Endothelial cell of umbilical vein (primary cell): Measurements from ENCODE around the gene MAST4. TPM values are rescaled to one million over a fixed set of nuclear protein-coding genes. Genes with fewer than 3 reads are reported as not detected.

Experiments used
- BruUV-seq: library from RNA; stranded (reverse); fragments of 400-500 nt; replicated peaks from 2 replicates; lab custom pipeline; 2021; lab: Mats Ljungman, UMichigan
- CTCF ChIA-PET: fragments of 300-600, 350-600 bp; sonication (Branson Sonifier 250); formaldehyde crosslinking; loops from one replicate; lab custom pipeline; 2021; ENCODE audit warnings: antibody characterized with exemption, inconsistent platforms; lab: Charles Lee
- POLR2A ChIA-PET: fragments of 300-600, 350-600 bp; sonication (Branson Sonifier 250); formaldehyde crosslinking; loops from one replicate; lab custom pipeline; 2021; ENCODE audit warnings: antibody characterized with exemption, inconsistent platforms; lab: Charles Lee
- DNase-seq: peaks from one replicate; pipeline ENCODE4 v3.0.0-alpha.2; 2011; ENCODE audit warnings: low read depth, low spot score
- FAIRE-seq: peaks from 2 replicates; lab custom pipeline; 2011; peaks lifted over from hg19 to GRCh38; lab: Jason Lieb, UNC
- H2AFZ ChIP-seq: 2 replicates; pipeline ENCODE4 v1.6.0; 2012; ENCODE audit warnings: low read depth, low read length, control low read depth, inconsistent platforms
- H3K27ac ChIP-seq: 2 replicates; pipeline ENCODE4 v1.5.1; 2011; ENCODE audit warnings: low read depth, mild to moderate bottlenecking, control low read depth, low read length, moderate library complexity; ENCODE audit not compliant: insufficient read depth
- H3K27me3 ChIP-seq, 2 experiments: 2 replicates each; pipeline versions ENCODE4 v1.6.0 to v1.6.1; 2011; ENCODE audit warnings: low read length in 2 of 2, mixed read lengths in 1 of 2; ENCODE audit not compliant: control insufficient read depth in 2 of 2, insufficient read depth in 2 of 2
- H3K36me3 ChIP-seq, 2 experiments: 2 replicates in 1 of 2; 3 replicates in 1 of 2; pipeline ENCODE4 v1.5.1; 2011; ENCODE audit warnings: low read length in 2 of 2, mild to moderate bottlenecking in 1 of 2, moderate library complexity in 1 of 2; ENCODE audit not compliant: control insufficient read depth in 2 of 2, insufficient read depth in 2 of 2; ENCODE audit errors: extremely low read depth in 1 of 2
- H3K4me1 ChIP-seq: 3 replicates; pipeline ENCODE4 v1.5.1; 2011; ENCODE audit warnings: mild to moderate bottlenecking, low read length; ENCODE audit not compliant: control insufficient read depth, insufficient read depth; ENCODE audit errors: extremely low read depth
- H3K4me2 ChIP-seq: 2 replicates; pipeline ENCODE4 v1.6.1; 2011; ENCODE audit warnings: low read length, control low read depth, mixed read lengths; ENCODE audit not compliant: insufficient read depth
- H3K4me3 ChIP-seq, 3 experiments: fragments of 200-600 bp in 1 of 3; sonication (generic), shearing (Covaris generic) in 1 of 3; replicated peaks in 1 of 3; 2 replicates each; pipeline ENCODE4 v1.5.1; 2011 to 2016; ENCODE audit warnings: control low read depth in 3 of 3, low read length in 3 of 3, mild to moderate bottlenecking in 2 of 3, inconsistent platforms in 1 of 3, low read depth in 1 of 3, moderate library complexity in 1 of 3; ENCODE audit not compliant: insufficient read depth in 1 of 3
- H3K79me2 ChIP-seq: 2 replicates; pipeline ENCODE4 v1.6.0; 2012; ENCODE audit warnings: low read length, inconsistent platforms; ENCODE audit not compliant: control insufficient read depth, insufficient read depth
- H3K9ac ChIP-seq: replicated peaks from 2 replicates; pipeline ENCODE3; 2011; ENCODE audit warnings: low read length, control low read depth; ENCODE audit not compliant: insufficient read depth; ENCODE audit errors: extremely low read depth
- H3K9me1 ChIP-seq: replicated peaks from 3 replicates; pipeline ENCODE4 v1.6.0; 2011; ENCODE audit warnings: mild to moderate bottlenecking, low read length; ENCODE audit not compliant: control insufficient read depth, insufficient read depth; ENCODE audit errors: extremely low read depth
- H3K9me3 ChIP-seq: replicated peaks from 2 replicates; pipeline ENCODE4 v1.5.1; 2012; ENCODE audit warnings: low read length, inconsistent platforms; ENCODE audit not compliant: control insufficient read depth, insufficient read depth
- H4K20me1 ChIP-seq: replicated peaks from 2 replicates; pipeline ENCODE3; 2011; ENCODE audit warnings: mild to moderate bottlenecking, low read length; ENCODE audit not compliant: control insufficient read depth, insufficient read depth; ENCODE audit errors: extremely low read depth
- CTCF ChIP-seq, 2 donors: IDR thresholded peaks; 1 replicate in 1 of 2; 2 replicates in 1 of 2; pipeline ENCODE4 v1.5.1; 2011; ENCODE audit warnings: low read length in 2 of 2, mild to moderate bottlenecking in 2 of 2, moderate library complexity in 2 of 2, control low read depth in 1 of 2, inconsistent platforms in 1 of 2, low read depth in 1 of 2; ENCODE audit not compliant: insufficient read depth in 1 of 2; ENCODE audit errors: extremely low read depth in 1 of 2
- GATA2 ChIP-seq: IDR thresholded peaks from 2 replicates; pipeline ENCODE4 v1.7.0; 2011; ENCODE audit warnings: low read depth, mild to moderate bottlenecking, moderate library complexity, mixed read lengths, low read length; ENCODE audit not compliant: insufficient read length, insufficient read depth
- dilution Hi-C: fragments of 300-500 bp; cut with MboI; formaldehyde crosslinking; loops from one replicate; pipeline ENCODE4 v1.15.0; 2019; ENCODE audit warnings: low sequenced_read_pairs; ENCODE audit not compliant: extremely low pct_ligation_motif_present
- intact Hi-C: fragments of 100-400 bp; cut with micrococcal nuclease; formaldehyde crosslinking; loops from one replicate; pipeline ENCODE4 v1.10.0; 2022
- polyA plus RNA-seq, 4 experiments: library from polyadenylated mRNA; depleted of rRNA in 3 of 4; stranded (reverse) in 3 of 4; unstranded in 1 of 4; fragments of >200 nt; gene quantifications; 2 replicates each; pipeline versions ENCODE4 v1.2.1 to v1.2.3, GENCODE V29; 2011 to 2012; ENCODE audit warnings: missing spikeins in 1 of 4
- total RNA-seq: library from RNA; stranded (reverse); gene quantifications from 2 replicates; pipeline ENCODE4 v1.2.3, GENCODE V29; 2021

The MAST4 gene
- total and polyA plus RNA-seq, 2 donors (not counting 3 experiments of a cell fraction or from before 2014, with no cell fraction given), result 40.2 to 116 TPM

- H3K4me2 ChIP-seq, result peak overlapping the region; percentile 77
- CTCF ChIA-PET, result interaction anchor here (1.2 kb wide), 1 partner anchor 14 kb away, joined by 3 read pairs; no protein-coding TSS in a partner anchor
- POLR2A ChIA-PET, result no interaction called here
Observed at GRCh38 chr5:66881480-66882161, 285.4 kb downstream of the MAST4 start.

More at GRCh38 chr5:66881480-66882161, 285.4 kb downstream of the MAST4 start:
- DNase-seq (peak; percentile 76), FAIRE-seq (peak; percentile 48)
- H3K9ac ChIP-seq, result no peak overlapping the region
- H3K4me3 ChIP-seq, result no peak overlapping the region
- peaks cover 3 to 10% of the 10 kb centered on the region in 2 experiments for H3K36me3 ChIP-seq
- H3K79me2 ChIP-seq, result no peaks in the 10 kb centered on the region
- H3K27me3 ChIP-seq, result no peaks in the 10 kb centered on the region
- no TSS peak for BruUV-seq
- H3K9me3 ChIP-seq, result no peaks in the 10 kb centered on the region
- peak overlapping the region; percentile 68 for H3K27ac ChIP-seq
- peaks cover 5% of the 10 kb centered on the region for H4K20me1 ChIP-seq
- intact Hi-C loops, result no loop called here
- dilution Hi-C loops, result no loop called here
- H2AFZ ChIP-seq, result no peak overlapping the region
- TF ChIP-seq GATA2, result peak; percentile 48
- TF ChIP-seq CTCF (IDR thresholded peaks at IDR 0.05; ENCODE audit: extremely low read depth in 1 of 2, insufficient read depth in 1 of 2, low read depth in 1 of 2, low read length in 2 of 2), result no peak
- H3K9me1 ChIP-seq, result no peaks in the 10 kb centered on the region
- peaks cover 35% of the 10 kb centered on the region for H3K4me1 ChIP-seq
